Neural progenitor cell (in vitro differentiated cells): ENCODE measurements around the gene SLC27A5.

ENCODE experiments used
- CTCF ChIP-seq: fragments of 200-600 bp; sonication (generic); IDR thresholded peaks from 2 replicates; pipeline ENCODE4 v1.5.1; 2017; ENCODE audit warnings: antibody characterized with exemption, mild to moderate bottlenecking
- EZH2 ChIP-seq: fragments of 200-600 bp; sonication (generic); IDR thresholded peaks from 2 replicates; pipeline ENCODE4 v1.6.1; 2017; ENCODE audit warnings: antibody characterized with exemption, mild to moderate bottlenecking, moderate library complexity
- EZH2phosphoT487 ChIP-seq: fragments of 200-600 bp; sonication (generic); IDR thresholded peaks from 2 replicates; pipeline ENCODE4 v1.6.1; 2017; ENCODE audit warnings: antibody characterized with exemption

GRCh38 chr19:58453743-58454142, 58.0 kb downstream of the SLC27A5 start:
- no peak for TF ChIP-seq EZH2
- no peak for TF ChIP-seq CTCF
- TF ChIP-seq EZH2phosphoT487: no peak
